Prostate gland (tissue), 2 donors: ENCODE measurements around the gene DNLZ.

Source experiments
- CTCF ChIP-seq, 4 experiments: fragments of 200-600 bp in 2 of 4; fragments of 450-650 bp in 2 of 4; sonication (generic) in 2 of 4; IDR thresholded peaks; 1 replicate in 3 of 4; 2 replicates in 1 of 4; pipeline ENCODE4 v1.5.1; 2016 to 2019; ENCODE audit warnings: antibody characterized with exemption in 4 of 4, mild to moderate bottlenecking in 2 of 4, moderate library complexity in 2 of 4
- POLR2AphosphoS5 ChIP-seq: sonication (generic); formaldehyde crosslinking; IDR thresholded peaks from one replicate; pipeline ENCODE4 v1.6.1; 2017; ENCODE audit warnings: antibody characterized with exemption

- TF ChIP-seq POLR2AphosphoS5: no peak
- TF ChIP-seq CTCF (IDR thresholded peaks at IDR 0.05): no peak
These were observed 37.8 kb upstream of the DNLZ start for GRCh38 chr9:136401173-136401922.
